SHP77 treated with DMSO at 0.1 percent for 48 hours (cell line): Measurements from ENCODE around the gene CFAP20DC.
"Not testable (repeated sequence)": the region's sequence is repeated elsewhere in the genome, so short reads cannot be mapped to it uniquely, and the experiment has no call there.

Source experiments
- DNase-seq: peaks from one replicate; lab custom pipeline; 2025; lab: John Stamatoyannopoulos, UW

Gene CFAP20DC

GRCh38 chr3:58868097-58868779 is 181.6 kb downstream of the CFAP20DC start:
- no peak for DNase-seq

- DNase-seq: no peak
These were observed 182.2 kb downstream of the CFAP20DC start for GRCh38 chr3:58867621-58868020.

GRCh38 chr3:58866079-58866478 is 183.7 kb downstream of the CFAP20DC start:
- no peak for DNase-seq

GRCh38 chr3:58864480-58864879 is 185.3 kb downstream of the CFAP20DC start:
- DNase-seq: no peak

GRCh38 chr3:58863206-58863605 is 186.6 kb downstream of the CFAP20DC start:
- no peak for DNase-seq

- DNase-seq: no peak
These were observed 188.3 kb downstream of the CFAP20DC start for GRCh38 chr3:58861551-58861950.

- no peak for DNase-seq
These were observed 191.7 kb downstream of the CFAP20DC start for GRCh38 chr3:58858126-58858525.

- no peak for DNase-seq
These were observed 192.4 kb downstream of the CFAP20DC start for GRCh38 chr3:58857402-58857801.

- no peak for DNase-seq
These were observed 201.0 kb downstream of the CFAP20DC start for GRCh38 chr3:58848826-58849225.

GRCh38 chr3:58842050-58842747 is 207.6 kb downstream of the CFAP20DC start:
- DNase-seq: not testable (repeated sequence)

GRCh38 chr3:58840949-58841348 is 208.9 kb downstream of the CFAP20DC start:
- DNase-seq: no peak

- DNase-seq: no peak
These were observed 209.9 kb downstream of the CFAP20DC start for GRCh38 chr3:58839964-58840363.

GRCh38 chr3:58839187-58839586 is 210.6 kb downstream of the CFAP20DC start:
- DNase-seq: no peak

- DNase-seq: no peak
These were observed 212.0 kb downstream of the CFAP20DC start for GRCh38 chr3:58837856-58838255.

- DNase-seq: no peak
These were observed 212.5 kb downstream of the CFAP20DC start for GRCh38 chr3:58837141-58837843.

- no peak for DNase-seq
These were observed 214.7 kb downstream of the CFAP20DC start for GRCh38 chr3:58835086-58835485.

GRCh38 chr3:58833491-58833890 is 216.3 kb downstream of the CFAP20DC start:
- no peak for DNase-seq

GRCh38 chr3:58829321-58830000 is 220.4 kb downstream of the CFAP20DC start:
- no peak for DNase-seq

GRCh38 chr3:58824777-58825176 is 225.0 kb downstream of the CFAP20DC start:
- no peak for DNase-seq

GRCh38 chr3:58824285-58824684 is 225.5 kb downstream of the CFAP20DC start:
- DNase-seq: peak; percentile 27

GRCh38 chr3:58806551-58807244 is 243.1 kb downstream of the CFAP20DC start:
- not testable (repeated sequence) for DNase-seq

- DNase-seq: no peak
These were observed 244.9 kb downstream of the CFAP20DC start for GRCh38 chr3:58804914-58805313.
